GM19468 (cell line): Measurements from ENCODE around the gene PDAP1.
"Not testable (repeated sequence)": the region's sequence is repeated elsewhere in the genome, so short reads cannot be mapped to it uniquely, and the experiment has no call there.

Experiments used
- ATAC-seq: cut with Tn5 transposase; IDR thresholded peaks from one replicate; pipeline ENCODE4 v1.9.1; 2021; ENCODE audit warnings: mild to moderate bottlenecking, moderate library complexity, moderate number of reproducible peaks; ENCODE audit not compliant: unreplicated experiment; ENCODE audit errors: extremely low read depth

PDAP1 gene

GRCh38 chr7:99359465-99360154 is 48.8 kb downstream of the PDAP1 start:
- ATAC-seq = no peak

DNA sequence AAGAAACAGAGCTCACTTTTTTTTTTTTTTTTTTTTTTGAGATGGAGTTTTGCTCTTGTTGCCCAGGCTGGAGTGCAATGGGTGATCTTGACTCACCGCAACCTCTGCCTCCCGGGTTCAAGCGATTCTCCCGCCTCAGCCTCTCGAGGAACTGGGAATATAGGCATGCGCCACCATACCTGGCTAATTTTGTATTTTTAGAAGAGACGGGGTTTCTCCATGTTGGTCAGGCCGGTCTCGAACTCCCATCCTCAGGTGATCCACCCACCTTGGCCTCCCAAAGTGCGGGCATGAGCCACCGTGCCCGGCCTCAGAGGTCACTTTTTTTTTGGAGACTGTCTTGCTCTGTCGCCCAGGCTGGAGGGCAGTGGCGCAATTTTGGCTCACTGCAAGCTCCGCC is 49.9 kb downstream of the PDAP1 start:
- ATAC-seq = not testable (repeated sequence)

GRCh38 chr7:99357701-99358490 is 50.5 kb downstream of the PDAP1 start:
- ATAC-seq = no peak

GRCh38 chr7:99355098-99355497 is 53.3 kb downstream of the PDAP1 start:
- no peak for ATAC-seq

DNA sequence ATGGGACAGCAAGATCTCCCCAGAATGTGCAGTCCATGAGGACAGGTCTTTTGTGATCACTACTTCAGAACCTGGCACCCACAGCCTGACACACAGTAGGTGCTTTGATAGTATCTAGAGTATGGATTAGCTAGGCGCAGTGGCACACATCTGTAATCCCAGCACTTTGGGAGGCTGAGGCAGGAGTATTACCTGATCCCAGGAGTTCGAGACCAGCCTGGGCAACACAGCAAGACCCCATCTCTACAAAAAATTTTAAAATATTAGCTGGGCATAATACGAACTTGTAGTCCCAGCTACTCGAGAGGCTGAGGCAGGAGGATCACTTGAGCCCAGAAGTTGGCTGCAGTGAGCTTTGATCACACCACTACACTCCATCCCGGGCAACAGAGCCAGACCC is 56.1 kb downstream of the PDAP1 start:
- no peak for ATAC-seq

GRCh38 chr7:99350641-99351040 is 57.8 kb downstream of the PDAP1 start:
- not testable (repeated sequence) for ATAC-seq
